ENCODE measurements around the gene CYP27B1.

DNA sequence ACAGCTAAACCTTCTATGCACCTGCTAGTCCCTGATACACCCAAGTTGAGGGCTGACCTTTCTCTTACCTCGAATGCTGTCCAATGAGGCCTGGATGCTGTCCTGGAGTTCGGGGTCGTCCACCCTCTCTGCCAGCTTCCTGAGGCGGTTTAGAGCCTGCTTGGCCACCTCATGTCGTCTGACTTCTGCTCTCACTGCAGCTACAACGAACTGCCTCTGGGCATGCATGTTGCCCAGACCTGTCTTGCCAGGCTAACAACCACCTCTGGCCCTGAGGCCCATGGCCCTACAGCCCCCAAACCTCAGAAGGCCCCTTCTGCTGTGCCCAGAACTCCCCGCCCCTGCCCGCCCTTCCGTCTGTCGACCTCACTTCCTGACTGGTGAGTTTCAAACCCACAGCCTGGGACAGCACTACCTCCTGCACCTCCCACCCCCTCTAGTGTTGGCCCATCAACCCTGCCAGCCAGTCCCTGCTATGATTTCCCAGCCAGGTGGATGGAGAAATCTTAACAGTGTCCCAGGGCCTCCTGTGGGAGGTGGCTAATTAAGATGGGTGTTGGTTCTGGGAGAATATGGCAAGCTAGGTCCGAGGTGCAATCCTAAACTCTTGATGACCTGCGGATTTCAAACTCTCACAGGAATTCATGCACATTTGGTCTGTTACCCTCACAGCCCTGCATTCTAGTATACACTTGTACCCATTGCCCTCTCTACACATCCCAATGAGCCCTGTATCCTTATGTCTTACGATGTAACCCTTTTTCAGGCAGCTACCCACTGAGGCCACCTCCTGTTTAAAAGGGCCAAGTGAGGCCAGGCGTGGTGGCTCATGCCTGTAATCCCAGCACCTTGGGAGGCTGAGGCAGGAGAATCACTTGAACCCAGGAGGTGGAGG is 24.8 kb downstream of the CYP27B1 start:
- TF ChIP-seq, protein P1, sequence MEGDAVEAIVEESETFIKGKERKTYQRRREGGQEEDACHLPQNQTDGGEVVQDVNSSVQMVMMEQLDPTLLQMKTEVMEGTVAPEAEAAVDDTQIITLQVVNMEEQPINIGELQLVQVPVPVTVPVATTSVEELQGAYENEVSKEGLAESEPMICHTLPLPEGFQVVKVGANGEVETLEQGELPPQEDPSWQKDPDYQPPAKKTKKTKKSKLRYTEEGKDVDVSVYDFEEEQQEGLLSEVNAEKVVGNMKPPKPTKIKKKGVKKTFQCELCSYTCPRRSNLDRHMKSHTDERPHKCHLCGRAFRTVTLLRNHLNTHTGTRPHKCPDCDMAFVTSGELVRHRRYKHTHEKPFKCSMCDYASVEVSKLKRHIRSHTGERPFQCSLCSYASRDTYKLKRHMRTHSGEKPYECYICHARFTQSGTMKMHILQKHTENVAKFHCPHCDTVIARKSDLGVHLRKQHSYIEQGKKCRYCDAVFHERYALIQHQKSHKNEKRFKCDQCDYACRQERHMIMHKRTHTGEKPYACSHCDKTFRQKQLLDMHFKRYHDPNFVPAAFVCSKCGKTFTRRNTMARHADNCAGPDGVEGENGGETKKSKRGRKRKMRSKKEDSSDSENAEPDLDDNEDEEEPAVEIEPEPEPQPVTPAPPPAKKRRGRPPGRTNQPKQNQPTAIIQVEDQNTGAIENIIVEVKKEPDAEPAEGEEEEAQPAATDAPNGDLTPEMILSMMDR (conservative IDR thresholded peaks at IDR 0.05 in 1 of 2, IDR thresholded peaks at IDR 0.05 in 1 of 2; ENCODE audit: extremely low read depth in 1 of 2, insufficient read depth in 1 of 2, low read depth in 1 of 2, low read length in 2 of 2) = peak; percentile 11 to 30
- no peak for TF ChIP-seq EZH2 (IDR thresholded peaks at IDR 0.05; ENCODE audit: borderline replicate concordance, low read length)

Measured in mammary epithelial cell (primary cell).